ENCODE results near the gene ZBTB39. TPM values are rescaled to one million over a fixed set of nuclear protein-coding genes. Genes with fewer than 3 reads are reported as not detected.

The ZBTB39 gene
- total and polyA plus RNA-seq, 2 experiments from 2014 or later: 1.8 to 6.4 TPM

GRCh38 chr12:57031789-57032188 lies 25.4 kb upstream of the ZBTB39 start:
- H3K4me3 ChIP-seq: no peak overlapping the region
- H3K79me2 ChIP-seq: no peaks in the 10 kb centered on the region
- H3K27me3 ChIP-seq: no peaks in the 10 kb centered on the region
- no peaks in the 10 kb centered on the region for H3K4me1 ChIP-seq (ENCODE audit: insufficient read depth)
- H4K20me1 ChIP-seq (ENCODE audit: insufficient read depth, poor library complexity, severe bottlenecking): no peaks in the 10 kb centered on the region
- H3K4me2 ChIP-seq: no peak overlapping the region
- H3K36me3 ChIP-seq (replicated peaks; ENCODE audit: insufficient read depth, low read depth): no peaks in the 10 kb centered on the region
- no peak overlapping the region for H3K27ac ChIP-seq
- no peak for TF ChIP-seq CTCF (IDR thresholded peaks at IDR 0.05; ENCODE audit: poor library complexity)
- TF ChIP-seq EZH2phosphoT487 (IDR thresholded peaks at IDR 0.05; ENCODE audit: low read depth, severe bottlenecking, unreplicated experiment): no peak
- no peak for TF ChIP-seq EZH2 (IDR thresholded peaks at IDR 0.05; ENCODE audit: borderline replicate concordance)
- H3K9me2 ChIP-seq (replicated peaks; ENCODE audit: insufficient read depth): no peaks in the 10 kb centered on the region
- no peak overlapping the region for H2AFZ ChIP-seq
- H3K9me3 ChIP-seq (ENCODE audit: low read depth): no peaks in the 10 kb centered on the region
- 84% methylated on average over 7 of the region's 7 CpGs for WGBS (ENCODE audit: low lambda C conversion rate, missing lambda C conversion rate)
- DNase-seq (ENCODE audit: low spot score): no peak

- Histone ChIP-seq H3K9me3 (ENCODE audit: low read depth) (no peaks in the 10 kb centered on the region), H3K4me2 (no peak overlapping the region), H3K27me3 (no peaks in the 10 kb centered on the region), H3K79me2 (no peaks in the 10 kb centered on the region), H3K36me3 (replicated peaks; ENCODE audit: insufficient read depth, low read depth) (no peaks in the 10 kb centered on the region), H3K27ac (no peak overlapping the region), H3K4me1 (ENCODE audit: insufficient read depth) (no peaks in the 10 kb centered on the region), H2AFZ (no peak overlapping the region), H3K9me2 (replicated peaks; ENCODE audit: insufficient read depth) (no peaks in the 10 kb centered on the region), H4K20me1 (ENCODE audit: insufficient read depth, poor library complexity, severe bottlenecking) (no peaks in the 10 kb centered on the region), H3K4me3 (no peak overlapping the region)
- WGBS (ENCODE audit: low lambda C conversion rate, missing lambda C conversion rate): 74% methylated on average over 2 of the region's 2 CpGs
- TF ChIP-seq EZH2 (IDR thresholded peaks at IDR 0.05; ENCODE audit: borderline replicate concordance) (no peak), EZH2phosphoT487 (IDR thresholded peaks at IDR 0.05; ENCODE audit: low read depth, severe bottlenecking, unreplicated experiment) (no peak), CTCF (IDR thresholded peaks at IDR 0.05; ENCODE audit: poor library complexity) (no peak)
- no peak for DNase-seq (ENCODE audit: low spot score)
Observed at GRCh38 chr12:57031138-57031725, 24.9 kb upstream of the ZBTB39 start.

GRCh38 chr12:57029457-57029856 lies 23.1 kb upstream of the ZBTB39 start:
- no peaks in the 10 kb centered on the region for H3K27me3 ChIP-seq
- H3K9me3 ChIP-seq (ENCODE audit: low read depth): no peaks in the 10 kb centered on the region
- no peak for DNase-seq (ENCODE audit: low spot score)
- no peaks in the 10 kb centered on the region for H3K79me2 ChIP-seq
- H3K27ac ChIP-seq: no peak overlapping the region
- H3K4me1 ChIP-seq (ENCODE audit: insufficient read depth): no peaks in the 10 kb centered on the region
- no peak overlapping the region for H3K4me2 ChIP-seq
- TF ChIP-seq CTCF (IDR thresholded peaks at IDR 0.05; ENCODE audit: poor library complexity) (no peak), EZH2phosphoT487 (IDR thresholded peaks at IDR 0.05; ENCODE audit: low read depth, severe bottlenecking, unreplicated experiment) (no peak), EZH2 (IDR thresholded peaks at IDR 0.05; ENCODE audit: borderline replicate concordance) (no peak)
- no peak overlapping the region for H2AFZ ChIP-seq
- H3K36me3 ChIP-seq (replicated peaks; ENCODE audit: insufficient read depth, low read depth): no peaks in the 10 kb centered on the region
- H3K9me2 ChIP-seq (replicated peaks; ENCODE audit: insufficient read depth): no peaks in the 10 kb centered on the region
- 85% methylated on average over 7 of the region's 7 CpGs for WGBS (ENCODE audit: low lambda C conversion rate, missing lambda C conversion rate)
- H3K4me3 ChIP-seq: no peak overlapping the region
- H4K20me1 ChIP-seq (ENCODE audit: insufficient read depth, poor library complexity, severe bottlenecking): no peaks in the 10 kb centered on the region
